Neutrophil (primary cell): ENCODE data around the gene PSMA5.

ENCODE experiments used
- H3K27ac ChIP-seq: fragments of 200-600 bp; sonication (generic); 2 replicates; pipeline ENCODE4 v1.5.1; 2016; ENCODE audit warnings: mild to moderate bottlenecking, moderate library complexity
- H3K27me3 ChIP-seq: fragments of 200-600 bp; sonication (generic); 2 replicates; pipeline ENCODE4 v1.6.0; 2016; ENCODE audit warnings: mild to moderate bottlenecking
- H3K36me3 ChIP-seq: fragments of 200-600 bp; sonication (generic); 2 replicates; pipeline ENCODE4 v1.5.1; 2017
- H3K4me1 ChIP-seq, 2 experiments: fragments of 200-600 bp in 1 of 2; sonication (generic) in 1 of 2; 1 replicate in 1 of 2; 2 replicates in 1 of 2; pipeline versions ENCODE4 v1.5.1 to v1.6.1; 2013 to 2016; ENCODE audit warnings: low read depth in 1 of 2, low read length in 1 of 2, mild to moderate bottlenecking in 1 of 2, moderate library complexity in 1 of 2; ENCODE audit not compliant: control insufficient read depth in 1 of 2, insufficient read depth in 1 of 2
- H3K4me3 ChIP-seq, 2 experiments: fragments of 200-600 bp in 1 of 2; sonication (generic) in 1 of 2; 1 replicate in 1 of 2; 2 replicates in 1 of 2; pipeline ENCODE4 v1.5.1; 2013 to 2016; ENCODE audit warnings: low read depth in 1 of 2, low read length in 1 of 2, mild to moderate bottlenecking in 1 of 2, moderate library complexity in 1 of 2
- H3K9me3 ChIP-seq: fragments of 200-600 bp; sonication (generic); 2 replicates; pipeline ENCODE4 v1.5.1; 2016
- CTCF ChIP-seq: fragments of 200-600 bp; sonication (generic); IDR thresholded peaks from 2 replicates; pipeline ENCODE4 v1.5.1; 2016; ENCODE audit warnings: antibody characterized with exemption

The PSMA5 gene

GRCh38 chr1:109427171-109427467 is 871 bp upstream of the PSMA5 start:
- H3K27me3 ChIP-seq, result peaks cover 11% of the 10 kb centered on the region
- TF ChIP-seq CTCF, result no peak
- peaks cover 22% of the 10 kb centered on the region in 2 experiments for H3K4me1 ChIP-seq

GRCh38 chr1:109425391-109426280 is 612 bp downstream of the PSMA5 start:
- Histone ChIP-seq H3K27me3 (no peaks in the 10 kb centered on the region), H3K9me3 (no peaks in the 10 kb centered on the region), H3K36me3 (peaks cover 6% of the 10 kb centered on the region), H3K4me3 (peak overlapping the region; percentile 77 to 78), H3K27ac (peak overlapping the region; percentile 93), H3K4me1 (peaks cover 22% of the 10 kb centered on the region in 2 experiments)
- TF ChIP-seq CTCF, result no peak

More at GRCh38 chr1:109427171-109427467, 871 bp upstream of the PSMA5 start:
- Histone ChIP-seq H3K27ac (peak overlapping the region; percentile 93), H3K9me3 (no peaks in the 10 kb centered on the region), H3K36me3 (no peaks in the 10 kb centered on the region), H3K4me3 (peak overlapping the region; percentile 77 to 78)

- no peak overlapping the region for H3K27ac ChIP-seq
- peaks cover 22% of the 10 kb centered on the region in 2 experiments for H3K4me1 ChIP-seq
- H3K27me3 ChIP-seq, result no peaks in the 10 kb centered on the region
- no peak overlapping the region for H3K4me3 ChIP-seq
- H3K36me3 ChIP-seq, result peaks cover 13% of the 10 kb centered on the region
- no peaks in the 10 kb centered on the region for H3K9me3 ChIP-seq
- TF ChIP-seq CTCF, result no peak
These were observed 2.8 kb downstream of the PSMA5 start for GRCh38 chr1:109423498-109423897.

GRCh38 chr1:109412551-109412950 is 13.7 kb downstream of the PSMA5 start:
- Histone ChIP-seq H3K36me3 (peaks cover 82% of the 10 kb centered on the region), H3K27me3 (no peaks in the 10 kb centered on the region), H3K4me1 (no peaks in the 10 kb centered on the region), H3K4me3 (no peak overlapping the region), H3K27ac (no peak overlapping the region), H3K9me3 (no peaks in the 10 kb centered on the region)
- TF ChIP-seq CTCF, result no peak

GRCh38 chr1:109404838-109405237 is 21.4 kb downstream of the PSMA5 start:
- Histone ChIP-seq H3K27ac (no peak overlapping the region), H3K27me3 (no peaks in the 10 kb centered on the region), H3K36me3 (peaks cover 56% of the 10 kb centered on the region), H3K4me1 (no peaks in the 10 kb centered on the region), H3K9me3 (no peaks in the 10 kb centered on the region), H3K4me3 (no peak overlapping the region)
- no peak for TF ChIP-seq CTCF
